ENCODE data around the gene LRRC8D. TPM values are rescaled to one million over a fixed set of nuclear protein-coding genes. Genes with fewer than 3 reads are reported as not detected.

LRRC8D gene
- total and polyA plus RNA-seq, 11 donors: 2.1 to 16.5 (median 8.0) TPM

GRCh38 chr1:89935235-89935634 lies 114.4 kb downstream of the LRRC8D start:
- 93 to 94% (median 93%) methylated on average over 4 of the region's 4 CpGs for WGBS, 4 donors
- Histone ChIP-seq H3K36me3 (peaks cover 0 to 28% (median 21%) of the 10 kb centered on the region in 9 donors), H3K4me1 (peaks cover 0 to 9% (median 3%) of the 10 kb centered on the region in 12 donors), H3K27ac (no peak overlapping the region), H3K4me3 (no peak overlapping the region), H3K9me3 (no peaks in the 10 kb centered on the region), H3K27me3 (no peaks in the 10 kb centered on the region)
- ATAC-seq (no peak), DNase-seq (no peak)
- intact Hi-C loops (cut with DNase I): loop anchor here in 1 of 10 donors (5.0 kb wide), 1 partner anchor 113 kb away; the partner anchor contains the start of gene LRRC8D
- TF ChIP-seq POLR2A (IDR thresholded peaks at IDR 0.05) (no peak), CTCF (IDR thresholded peaks at IDR 0.05) (no peak)

GRCh38 chr1:89936694-89937093 lies 115.9 kb downstream of the LRRC8D start:
- H3K27ac ChIP-seq: no peak overlapping the region
- WGBS, 4 donors: 74 to 89% (median 82%) methylated on average over 1 of the region's 1 CpG
- peaks cover 0 to 28% (median 21%) of the 10 kb centered on the region in 9 donors for H3K36me3 ChIP-seq
- H3K4me3 ChIP-seq: no peak overlapping the region
- no peak for DNase-seq
- intact Hi-C loops (cut with DNase I): loop anchor here in 1 of 10 donors (5.0 kb wide), 1 partner anchor 114 kb away; the partner anchor contains the start of gene LRRC8D
- H3K4me1 ChIP-seq: peaks cover 0 to 14% (median 3%) of the 10 kb centered on the region in 12 donors
- no peaks in the 10 kb centered on the region for H3K27me3 ChIP-seq
- TF ChIP-seq POLR2A (IDR thresholded peaks at IDR 0.05) (no peak), CTCF (IDR thresholded peaks at IDR 0.05) (no peak)
- H3K9me3 ChIP-seq: no peaks in the 10 kb centered on the region
- no peak for ATAC-seq

GRCh38 chr1:89938171-89939055 lies 117.6 kb downstream of the LRRC8D start:
- peaks cover 0 to 23% (median 14%) of the 10 kb centered on the region in 9 donors for H3K36me3 ChIP-seq
- no peaks in the 10 kb centered on the region for H3K27me3 ChIP-seq
- H3K4me1 ChIP-seq: peaks cover 0 to 27% (median 3%) of the 10 kb centered on the region in 12 donors
- no peaks in the 10 kb centered on the region for H3K9me3 ChIP-seq
- intact Hi-C loops (cut with DNase I): loop anchor here in 1 of 10 donors (5.0 kb wide), 1 partner anchor 116 kb away; the partner anchor contains the start of gene LRRC8D
- no peak overlapping the region for H3K27ac ChIP-seq
- TF ChIP-seq POLR2A (IDR thresholded peaks at IDR 0.05) (no peak), CTCF (IDR thresholded peaks at IDR 0.05) (no peak)
- 90 to 92% (median 91%) methylated on average over 7 of the region's 7 CpGs for WGBS, 4 donors
- DNase-seq: no peak
- H3K4me3 ChIP-seq: no peak overlapping the region
- ATAC-seq: peak in 1 of 4 donors; percentile 20

- H3K27me3 ChIP-seq: no peaks in the 10 kb centered on the region
- peaks cover 0 to 16% (median 8%) of the 10 kb centered on the region in 9 donors for H3K36me3 ChIP-seq
- 81 to 90% (median 89%) methylated on average over 7 of the region's 7 CpGs for WGBS, 4 donors
- DNase-seq: no peak
- H3K4me3 ChIP-seq: no peak overlapping the region
- intact Hi-C loops (cut with DNase I): loop anchor here in 1 of 10 donors (5.0 kb wide), 1 partner anchor 117 kb away; the partner anchor contains the start of gene LRRC8D
- TF ChIP-seq CTCF (IDR thresholded peaks at IDR 0.05) (no peak), POLR2A (IDR thresholded peaks at IDR 0.05) (no peak)
- no peaks in the 10 kb centered on the region for H3K9me3 ChIP-seq
- no peak overlapping the region for H3K27ac ChIP-seq
- no peak for ATAC-seq
- H3K4me1 ChIP-seq: peaks cover 0 to 30% (median 7%) of the 10 kb centered on the region in 12 donors
Observed at GRCh38 chr1:89939059-89939570, 118.3 kb downstream of the LRRC8D start.

Measured in heart left ventricle (tissue), 16 donors.